Endothelial cell of coronary artery (primary cell): ENCODE results near the gene TBCE. TPM values are rescaled to one million over a fixed set of nuclear protein-coding genes. Genes with fewer than 3 reads are reported as not detected.

ENCODE experiments used
- total RNA-seq: library from RNA; depleted of rRNA; stranded (reverse); fragments of >200 nt; gene quantifications from 2 replicates; pipeline ENCODE4 v1.2.3, GENCODE V29; 2014

The TBCE gene
- 17.7 and 22.5 TPM in 2 replicates for total RNA-seq

GRCh38 chr1:235367000-235367908 lies at the start of gene TBCE:
Gene TBCE, plus strand, starts transcription at chr1:235367427. Its CDS starts 12,623 bp downstream, at chr1:235380050.

GRCh38 chr1:235327559-235328270 lies 39.5 kb upstream of the TBCE start, which contains the start of gene ARID4B:
Gene ARID4B, minus strand, starts transcription at chr1:235328179. Its CDS starts 1,260 bp downstream, at chr1:235326919.

GRCh38 chr1:235328271-235329138 lies 38.7 kb upstream of the TBCE start, which contains the start of gene GGPS1:
Gene GGPS1, plus strand, starts transcription at chr1:235328570. Its CDS starts 6,695 bp downstream, at chr1:235335265.

Other genes with a start within 250 kb of the TBCE start
- gene TOMM20, start 238.6 kb upstream of the TBCE start, total RNA-seq, result 69.9 and 83.4 TPM in 2 replicates
- 53.3 and 60.3 TPM in 2 replicates for gene RBM34, start 206.2 kb upstream of the TBCE start, total RNA-seq
- gene ARID4B, start 39.2 kb upstream of the TBCE start, total RNA-seq, result 39.7 and 53.5 TPM in 2 replicates
- gene GGPS1, start 38.9 kb upstream of the TBCE start, total RNA-seq, result 17.0 and 21.1 TPM in 2 replicates
- gene B3GALNT2, start 137.0 kb downstream of the TBCE start, total RNA-seq, result 48.2 and 53.9 TPM in 2 replicates